Left lung (tissue), 10 donors: Measurements from ENCODE around the gene SLC38A11. TPM values are rescaled to one million over a fixed set of nuclear protein-coding genes. Genes with fewer than 3 reads are reported as not detected.
"Not testable (repeated sequence)": the region's sequence is repeated elsewhere in the genome, so short reads cannot be mapped to it uniquely, and the experiment has no call there.

ENCODE experiments used
- ATAC-seq: fragments of 200-7000 bp; cut with Tn5 transposase; one replicate; pipeline ENCODE4 v1.9.1; 2020; ENCODE audit warnings: moderate library complexity
- DNase-seq, 4 donors: peaks; one replicate each; pipeline ENCODE4 v3.0.0-alpha.2; 2013 to 2020
- H3K27ac ChIP-seq, 2 donors: fragments of 200-600 bp; sonication (generic) in 1 of 2; one replicate each; pipeline versions ENCODE4 v1.5.0 to v1.8.0; 2020 to 2021
- H3K27me3 ChIP-seq, 2 donors: fragments of 200-600 bp; sonication (generic) in 1 of 2; one replicate each; pipeline versions ENCODE4 v1.5.0 to v1.8.0; 2020 to 2021
- H3K36me3 ChIP-seq, 2 donors: fragments of 200-600 bp; sonication (generic) in 1 of 2; one replicate each; pipeline versions ENCODE4 v1.5.0 to v1.8.0; 2020 to 2021
- H3K4me1 ChIP-seq, 2 donors: fragments of 200-600 bp; one replicate each; pipeline ENCODE4 v1.8.0; 2021
- H3K4me3 ChIP-seq, 2 donors: fragments of 200-600 bp; sonication (generic) in 1 of 2; one replicate each; pipeline versions ENCODE4 v1.5.0 to v1.8.0; 2020 to 2021; ENCODE audit warnings: mild to moderate bottlenecking in 1 of 2
- H3K9me3 ChIP-seq, 2 donors: fragments of 200-600 bp; sonication (generic) in 1 of 2; one replicate each; pipeline versions ENCODE4 v1.5.0 to v1.8.0; 2020 to 2021
- intact Hi-C, 2 donors: fragments of 100-400 bp; cut with DNase I; formaldehyde crosslinking; loops; one replicate each; pipeline versions ENCODE4 v1.11.2 to v1.14.2; 2022
- polyA plus RNA-seq, 6 donors: library from polyadenylated mRNA; unstranded; fragments of 120-200 nt; gene quantifications; one replicate each; pipeline ENCODE4 v1.2.1, GENCODE V29; 2013; ENCODE audit not compliant: insufficient read length in 6 of 6
- total RNA-seq, 2 donors: library from RNA; stranded (reverse); fragmentation: NEBNext Ultra II Directional; extraction: Animal tissue kit (Norgen Biotek cat#: 25700); gene quantifications; one replicate each; pipeline ENCODE4 v1.2.1, GENCODE V29; 2021
- TF ChIP-seq, protein P1 (sequence below), 2 donors: fragments of 200-600 bp; sonication (generic) in 1 of 2; IDR thresholded peaks; one replicate each; pipeline versions ENCODE4 v1.5.0 to v1.8.0; 2021; ENCODE audit warnings: antibody characterized with exemption in 2 of 2
- donor health status: DM: no; HTN: yes; CAD: no.
- donor health status: DM: no; HTN: no; CAD: no.

Gene SLC38A11
- total and polyA plus RNA-seq, 8 donors: 0.29 to 3.6 (median 1.6) TPM

DNA sequence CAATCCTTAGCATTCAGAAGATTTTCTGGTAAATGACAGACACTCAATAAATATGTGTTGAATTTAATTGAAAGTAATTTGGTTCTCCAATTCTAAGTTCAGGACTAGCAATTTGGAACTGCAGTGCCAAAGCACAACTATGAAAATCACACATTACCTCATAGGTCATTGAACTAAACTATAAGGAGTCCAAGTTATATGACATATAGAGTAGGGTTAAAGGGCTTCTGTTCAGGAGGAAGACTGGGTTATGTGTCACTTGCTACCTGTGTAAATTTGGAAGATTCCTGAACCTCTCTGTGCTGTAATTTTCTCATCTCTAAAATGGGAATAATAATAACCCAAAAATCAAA, 85.9 kb downstream of the SLC38A11 start:
- intact Hi-C loops: no loop called here
- Histone ChIP-seq H3K4me1 (no peaks in the 10 kb centered on the region), H3K4me3 (no peak overlapping the region), H3K36me3 (no peaks in the 10 kb centered on the region), H3K27ac (no peak overlapping the region), H3K27me3 (no peaks in the 10 kb centered on the region), H3K9me3 (no peaks in the 10 kb centered on the region)
- DNase-seq (no peak), ATAC-seq (no peak)
- TF ChIP-seq, protein P1, sequence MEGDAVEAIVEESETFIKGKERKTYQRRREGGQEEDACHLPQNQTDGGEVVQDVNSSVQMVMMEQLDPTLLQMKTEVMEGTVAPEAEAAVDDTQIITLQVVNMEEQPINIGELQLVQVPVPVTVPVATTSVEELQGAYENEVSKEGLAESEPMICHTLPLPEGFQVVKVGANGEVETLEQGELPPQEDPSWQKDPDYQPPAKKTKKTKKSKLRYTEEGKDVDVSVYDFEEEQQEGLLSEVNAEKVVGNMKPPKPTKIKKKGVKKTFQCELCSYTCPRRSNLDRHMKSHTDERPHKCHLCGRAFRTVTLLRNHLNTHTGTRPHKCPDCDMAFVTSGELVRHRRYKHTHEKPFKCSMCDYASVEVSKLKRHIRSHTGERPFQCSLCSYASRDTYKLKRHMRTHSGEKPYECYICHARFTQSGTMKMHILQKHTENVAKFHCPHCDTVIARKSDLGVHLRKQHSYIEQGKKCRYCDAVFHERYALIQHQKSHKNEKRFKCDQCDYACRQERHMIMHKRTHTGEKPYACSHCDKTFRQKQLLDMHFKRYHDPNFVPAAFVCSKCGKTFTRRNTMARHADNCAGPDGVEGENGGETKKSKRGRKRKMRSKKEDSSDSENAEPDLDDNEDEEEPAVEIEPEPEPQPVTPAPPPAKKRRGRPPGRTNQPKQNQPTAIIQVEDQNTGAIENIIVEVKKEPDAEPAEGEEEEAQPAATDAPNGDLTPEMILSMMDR (IDR thresholded peaks at IDR 0.05): no peak

DNA sequence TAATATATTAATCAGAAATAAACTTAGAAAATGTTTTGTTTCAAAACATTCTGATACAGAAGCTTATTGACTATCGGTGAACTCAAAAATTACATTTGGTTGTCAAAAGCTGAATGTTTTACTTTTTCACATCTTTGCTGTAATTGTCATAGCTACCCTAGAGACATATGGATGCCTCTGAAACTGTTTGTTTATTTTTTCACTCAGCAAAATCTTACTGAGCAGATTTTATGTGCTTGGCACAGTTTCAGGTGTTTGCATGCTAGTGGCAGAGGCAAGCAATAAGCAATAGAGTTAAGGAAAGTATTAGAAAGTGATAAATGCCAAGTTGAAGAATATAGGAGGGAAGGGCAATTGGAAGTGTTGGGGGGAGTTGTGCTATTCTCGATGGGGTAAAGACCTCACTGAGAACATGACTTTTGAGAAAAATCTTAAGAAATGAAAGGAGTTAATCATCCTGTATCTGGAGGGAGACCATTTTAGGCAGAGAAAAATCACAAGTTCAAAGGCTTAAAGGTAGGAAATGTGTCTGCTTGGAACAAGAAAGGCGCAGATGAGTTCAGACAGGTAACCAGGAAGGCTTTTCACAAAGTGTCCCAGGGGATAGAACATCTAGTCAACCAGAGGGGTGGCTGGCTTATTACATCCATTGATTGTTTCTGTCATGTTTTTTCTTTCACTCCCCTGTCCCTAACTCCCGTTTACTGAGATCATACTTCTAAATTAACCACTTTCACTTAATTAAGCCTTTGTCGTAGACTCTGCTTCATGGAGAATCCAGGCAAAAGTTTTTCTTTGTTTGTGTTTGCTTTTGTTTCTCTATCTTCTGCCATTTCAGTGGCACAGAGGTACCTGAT, 86.5 kb downstream of the SLC38A11 start:
- no peaks in the 10 kb centered on the region for H3K4me1 ChIP-seq
- DNase-seq: no peak
- H3K4me3 ChIP-seq: no peak overlapping the region
- no peaks in the 10 kb centered on the region for H3K27me3 ChIP-seq
- no peaks in the 10 kb centered on the region for H3K36me3 ChIP-seq
- no peak overlapping the region for H3K27ac ChIP-seq
- no peak for ATAC-seq
- H3K9me3 ChIP-seq: no peaks in the 10 kb centered on the region
- intact Hi-C loops: no loop called here
- TF ChIP-seq, protein P1 (IDR thresholded peaks at IDR 0.05): no peak

DNA sequence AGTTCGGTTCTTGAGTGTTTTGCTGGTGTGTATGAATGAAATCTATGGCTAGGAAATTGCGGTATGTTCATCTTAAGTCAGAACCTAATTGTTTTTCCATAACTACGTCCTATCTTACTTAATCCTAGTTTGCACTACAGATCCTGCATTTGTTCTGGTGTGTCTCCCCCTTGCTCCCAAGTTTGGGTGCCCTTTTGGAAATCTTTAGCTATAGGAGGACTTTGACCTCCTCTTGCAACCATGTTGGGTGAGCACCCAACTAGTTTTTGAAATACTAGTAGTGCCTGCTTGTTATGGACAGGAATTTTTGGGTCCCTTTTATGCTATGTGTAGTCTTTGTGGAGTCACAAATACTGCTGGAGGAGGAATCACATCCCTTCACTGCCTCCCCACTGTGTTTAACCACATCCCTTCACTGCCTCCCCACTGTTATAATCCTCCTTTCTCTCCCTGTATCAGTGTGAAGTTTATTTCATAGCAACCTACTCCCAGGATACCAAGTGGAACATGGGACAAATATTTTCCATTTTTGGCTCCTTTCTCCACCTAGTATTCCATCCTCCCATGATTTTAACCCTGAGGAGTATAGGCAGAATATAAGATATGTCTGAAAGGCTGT, 87.4 kb downstream of the SLC38A11 start:
- intact Hi-C loops: no loop called here

DNA sequence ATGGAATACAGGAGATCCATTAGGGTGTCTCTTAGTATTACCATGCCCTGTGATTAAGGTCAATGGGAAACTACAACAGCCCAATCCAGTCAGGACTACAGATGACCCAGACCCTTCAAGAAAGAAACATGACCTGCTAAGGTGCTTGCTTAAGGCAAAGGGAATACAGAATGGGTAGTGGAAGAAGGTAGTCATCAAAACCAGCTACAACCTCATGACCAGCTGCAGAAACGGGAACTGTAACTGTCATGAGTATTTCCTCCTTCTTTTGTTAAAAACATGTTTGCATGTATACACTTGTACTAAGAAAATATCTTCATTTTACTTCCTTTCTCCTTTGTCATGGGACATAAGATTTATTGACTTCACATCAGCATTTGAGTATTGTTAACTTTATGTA, 88.9 kb downstream of the SLC38A11 start:
- DNase-seq, intact Hi-C loops: not testable (repeated sequence)

More for the DNA sequence above, 87.4 kb downstream of the SLC38A11 start:
- no peaks in the 10 kb centered on the region for H3K4me1 ChIP-seq
- no peak for DNase-seq
- H3K36me3 ChIP-seq: no peaks in the 10 kb centered on the region
- no peak overlapping the region for H3K27ac ChIP-seq
- TF ChIP-seq, protein P1 (IDR thresholded peaks at IDR 0.05): no peak
- no peaks in the 10 kb centered on the region for H3K27me3 ChIP-seq
- no peak overlapping the region for H3K4me3 ChIP-seq
- ATAC-seq: no peak
- H3K9me3 ChIP-seq: no peaks in the 10 kb centered on the region

DNA sequence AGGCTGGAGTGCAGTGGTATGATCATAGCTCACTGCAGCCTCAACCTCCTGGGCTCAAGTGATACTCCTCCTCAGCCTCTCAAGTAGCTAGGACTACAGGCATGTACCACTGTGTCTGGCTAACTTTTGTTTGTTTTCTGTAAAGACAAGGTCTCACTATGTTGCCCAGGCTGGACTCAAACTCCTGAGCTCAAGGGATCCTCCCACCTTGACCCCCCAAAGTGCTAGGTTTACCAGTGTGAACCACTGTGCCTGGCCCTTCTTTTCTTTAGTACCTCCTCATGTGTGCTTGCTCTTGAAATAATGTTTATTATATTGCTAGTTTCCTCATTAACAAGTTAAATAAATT, 94.7 kb downstream of the SLC38A11 start:
- H3K27ac ChIP-seq: no peak overlapping the region
- DNase-seq: no peak
- TF ChIP-seq, protein P1 (IDR thresholded peaks at IDR 0.05): no peak

More for the DNA sequence above, 88.9 kb downstream of the SLC38A11 start:
- H3K4me3 ChIP-seq, H3K4me1 ChIP-seq, H3K36me3 ChIP-seq, ATAC-seq, H3K27ac ChIP-seq, H3K9me3 ChIP-seq, H3K27me3 ChIP-seq: not testable (repeated sequence)

DNA sequence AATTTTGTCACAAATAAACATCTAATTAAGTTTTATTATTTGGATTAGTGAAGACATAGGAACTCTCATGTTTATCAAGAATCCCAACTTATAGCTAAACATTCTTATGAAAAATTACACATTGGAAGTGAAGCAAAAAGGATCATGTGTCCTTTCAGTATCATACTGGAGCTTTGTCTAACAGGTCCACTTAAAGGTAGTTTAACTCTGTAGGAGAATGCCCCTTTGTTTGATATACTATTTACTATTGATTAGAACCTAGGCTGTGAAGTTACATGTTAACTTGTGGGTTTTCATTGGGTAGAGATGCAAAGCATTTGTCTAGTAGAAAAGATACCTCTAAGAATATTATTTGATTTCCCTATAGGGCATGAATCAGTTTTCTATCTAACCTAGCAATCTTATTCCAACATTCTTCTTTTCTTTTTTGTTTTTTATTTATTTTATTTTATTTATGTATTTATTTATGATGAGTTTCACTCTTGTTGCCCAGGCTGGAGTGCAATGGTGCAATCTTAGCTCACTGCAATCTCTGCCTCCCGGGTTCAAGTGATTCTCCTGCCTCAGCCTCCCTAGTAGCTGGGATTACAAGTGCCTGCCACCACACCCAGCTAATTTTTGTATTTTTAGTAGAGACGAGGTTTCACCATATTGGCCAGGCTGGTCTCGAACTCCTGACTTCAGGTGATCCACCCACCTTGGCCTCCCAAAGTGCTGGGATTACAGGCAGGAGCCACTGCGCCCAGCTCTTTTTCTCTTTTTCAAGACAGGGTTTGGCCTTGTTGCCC, 95.2 kb downstream of the SLC38A11 start:
- H3K27ac ChIP-seq, H3K4me1 ChIP-seq, H3K9me3 ChIP-seq, intact Hi-C loops, DNase-seq, H3K4me3 ChIP-seq, H3K36me3 ChIP-seq, ATAC-seq, H3K27me3 ChIP-seq: not testable (repeated sequence)

More for the DNA sequence above, 94.7 kb downstream of the SLC38A11 start:
- no peak for ATAC-seq
- no peaks in the 10 kb centered on the region for H3K27me3 ChIP-seq
- no peaks in the 10 kb centered on the region for H3K9me3 ChIP-seq
- H3K36me3 ChIP-seq: no peaks in the 10 kb centered on the region
- intact Hi-C loops: no loop called here
- no peak overlapping the region for H3K4me3 ChIP-seq
- no peaks in the 10 kb centered on the region for H3K4me1 ChIP-seq
